ENCODE results near the gene SCGB1C2.

The SCGB1C2 gene

DNA sequence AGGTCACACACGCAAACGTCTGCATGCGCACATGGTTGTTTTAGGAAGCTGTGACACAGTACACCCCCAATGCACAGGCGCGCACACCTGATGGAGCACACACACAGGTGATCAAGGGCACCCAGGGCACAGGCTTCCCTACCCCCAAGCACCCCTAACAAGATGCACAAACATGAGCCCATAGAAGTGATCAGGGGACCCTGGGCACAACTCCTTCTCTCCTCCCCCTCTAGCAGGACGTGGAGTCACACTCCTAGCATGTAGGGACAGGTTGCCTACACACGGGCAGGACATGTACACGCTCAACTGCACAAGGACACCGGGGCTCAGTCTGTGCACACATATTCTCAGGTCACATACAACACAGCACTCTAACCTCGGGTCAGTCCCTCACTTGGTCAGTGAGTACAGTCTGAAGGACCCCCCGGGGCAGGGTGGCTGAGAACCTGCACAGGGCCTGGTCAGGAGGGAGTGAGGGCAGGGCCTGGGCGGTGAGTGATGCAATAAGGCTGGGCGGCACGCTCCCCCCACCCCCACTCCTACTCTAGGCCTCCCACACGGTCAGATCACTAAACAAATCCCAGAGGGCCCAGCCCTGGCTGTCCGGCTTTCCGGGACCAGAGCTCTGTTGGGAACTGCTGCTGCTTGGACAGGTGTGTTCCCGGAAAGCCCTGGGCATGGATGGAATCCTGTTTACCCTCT is 44.8 kb downstream of the SCGB1C2 start:
- Histone ChIP-seq H3K9ac (no peak overlapping the region), H3K4me2 (no peak overlapping the region)
- no peak for TF ChIP-seq Cebpa-rat (IDR thresholded peaks at IDR 0.05)

DNA sequence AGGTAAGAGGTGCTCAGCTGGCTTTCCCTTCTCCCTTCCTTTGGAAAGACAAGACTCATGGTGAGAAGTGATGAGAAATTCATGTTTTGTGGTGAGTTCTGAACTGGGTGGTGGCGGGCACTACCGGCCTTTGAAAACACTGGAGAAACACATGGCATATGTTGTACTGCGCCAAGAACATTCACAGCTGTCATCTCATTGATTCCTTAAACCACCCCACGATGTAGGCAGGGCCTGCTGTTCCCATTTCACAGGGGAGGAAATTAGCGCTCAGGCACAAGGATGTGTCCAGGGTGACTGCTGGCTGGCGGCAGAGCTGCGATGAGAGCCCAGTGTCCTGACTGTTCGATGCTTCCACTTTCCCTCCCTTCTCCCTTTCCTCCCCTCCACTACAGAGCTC is 45.7 kb downstream of the SCGB1C2 start:
- peaks cover 0 to 13% (median 0%) of the 10 kb centered on the region in 11 experiments; a peak in 8 of 22 replicates for H3K27me3 ChIP-seq

More for the DNA sequence above, 44.8 kb downstream of the SCGB1C2 start:
- Histone ChIP-seq H3K36me3 (no peaks in the 10 kb centered on the region), H3K9me3 (replicated peaks in 1 of 11) (no peaks in the 10 kb centered on the region), H3K27me3 (peaks cover 0 to 13% (median 0%) of the 10 kb centered on the region in 11 experiments; a peak in 8 of 22 replicates), H3K4me1 (no peaks in the 10 kb centered on the region), H4K20me1 (no peaks in the 10 kb centered on the region; a peak in 1 of 22 replicates), H3K27ac (no peak overlapping the region), H3K4me3 (no peak overlapping the region)

DNA sequence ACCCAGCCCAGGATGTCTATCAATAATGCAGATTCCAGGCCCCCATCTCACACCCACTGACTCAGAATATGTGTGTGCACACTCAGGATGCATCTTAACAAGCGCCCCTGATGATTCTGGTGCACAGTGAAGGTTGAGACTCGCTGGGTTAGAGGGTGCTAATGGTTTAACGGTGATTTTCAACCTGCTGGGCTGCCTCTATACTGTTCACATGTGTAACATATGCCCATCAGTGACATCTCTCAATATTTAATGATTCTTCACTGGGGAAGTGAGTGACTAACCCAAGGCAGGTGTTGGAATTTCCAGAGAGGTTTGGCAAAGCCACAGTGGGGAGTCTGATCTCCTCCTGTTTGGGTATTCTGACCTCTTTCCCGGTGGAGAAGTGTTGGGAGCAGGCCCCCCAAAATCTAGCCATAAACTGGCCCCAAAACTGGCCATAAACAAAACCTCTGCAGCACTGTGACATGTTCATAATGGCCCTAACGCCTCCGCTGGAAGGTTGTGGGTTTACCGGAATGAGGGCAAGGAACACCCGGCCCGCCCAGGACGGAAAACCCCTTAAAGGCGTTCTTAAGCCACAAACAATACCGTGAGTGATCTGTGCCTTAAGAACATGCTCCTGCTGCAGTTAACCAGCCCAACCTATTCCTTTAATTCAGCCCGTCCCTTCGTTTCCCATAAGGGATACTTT is 48.2 kb downstream of the SCGB1C2 start:
- Histone ChIP-seq H3K4me3 (no peak overlapping the region), H3K4me1 (no peaks in the 10 kb centered on the region), H3K9me3 (replicated peaks in 1 of 11) (no peaks in the 10 kb centered on the region), H3K4me2 (no peak overlapping the region), H3K9ac (no peak overlapping the region), H3K36me3 (no peaks in the 10 kb centered on the region), H3K27ac (no peak overlapping the region), H3K27me3 (peaks cover 0 to 7% (median 0%) of the 10 kb centered on the region in 11 experiments; a peak in 8 of 22 replicates), H4K20me1 (no peaks in the 10 kb centered on the region; a peak in 1 of 22 replicates)
- no peak for TF ChIP-seq Cebpa-rat (IDR thresholded peaks at IDR 0.05)

More for the DNA sequence above, 45.7 kb downstream of the SCGB1C2 start:
- H3K9me3 ChIP-seq (replicated peaks in 1 of 11), result no peaks in the 10 kb centered on the region
- no peak overlapping the region for H3K4me3 ChIP-seq
- H3K27ac ChIP-seq, result no peak overlapping the region
- no peaks in the 10 kb centered on the region; a peak in 1 of 22 replicates for H4K20me1 ChIP-seq
- no peaks in the 10 kb centered on the region for H3K36me3 ChIP-seq
- no peak overlapping the region for H3K9ac ChIP-seq
- no peaks in the 10 kb centered on the region for H3K4me1 ChIP-seq
- TF ChIP-seq Cebpa-rat (IDR thresholded peaks at IDR 0.05), result no peak
- no peak overlapping the region for H3K4me2 ChIP-seq

DNA sequence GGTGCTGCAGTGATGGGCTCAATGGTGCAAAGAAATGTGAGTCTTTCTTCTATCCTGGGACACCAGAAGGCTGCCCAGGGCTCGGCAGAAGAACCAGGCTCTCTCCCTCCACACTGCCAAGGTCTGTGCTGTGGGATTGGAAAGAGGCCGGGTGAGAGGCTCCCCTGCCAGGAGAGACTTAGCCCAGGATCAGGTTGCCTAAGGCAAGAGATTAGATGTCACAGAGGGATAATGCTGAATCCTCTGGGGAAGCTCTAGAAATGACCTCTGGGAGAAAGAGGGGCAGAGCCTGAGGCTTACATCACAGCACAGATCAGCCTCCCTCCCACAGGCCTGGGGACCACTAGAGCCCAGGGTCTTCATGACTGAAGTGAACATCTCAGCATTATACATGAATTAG is 49.8 kb downstream of the SCGB1C2 start:
- no peak for TF ChIP-seq Cebpa-rat (IDR thresholded peaks at IDR 0.05)
- H3K4me3 ChIP-seq, result no peak overlapping the region
- H3K9me3 ChIP-seq (replicated peaks in 1 of 11), result peaks cover 0 to 3% (median 0%) of the 10 kb centered on the region in 11 experiments; a peak in 3 of 22 replicates
- no peaks in the 10 kb centered on the region for H3K36me3 ChIP-seq
- no peak overlapping the region for H3K27ac ChIP-seq
- H3K4me2 ChIP-seq, result no peak overlapping the region
- H3K27me3 ChIP-seq, result no peaks in the 10 kb centered on the region
- no peaks in the 10 kb centered on the region for H4K20me1 ChIP-seq
- no peak overlapping the region for H3K9ac ChIP-seq
- no peaks in the 10 kb centered on the region for H3K4me1 ChIP-seq
